Astrocyte of the cerebellum (primary cell): ENCODE data around the gene TMEM140.

Experiments
- DNase-seq: peaks from one replicate; pipeline ENCODE4 v3.0.0-alpha.2; 2011; ENCODE audit warnings: low read depth
- H3K4me3 ChIP-seq: 2 replicates; pipeline ENCODE4 v1.5.1; 2011; ENCODE audit warnings: mild to moderate bottlenecking, low read depth, low read length, moderate library complexity
- CTCF ChIP-seq: IDR thresholded peaks from 2 replicates; pipeline ENCODE4 v1.5.1; 2012; ENCODE audit warnings: low read length, low read depth, moderate library complexity, mild to moderate bottlenecking; ENCODE audit errors: missing control alignments
- in situ Hi-C: cut with HindIII; loops from 2 replicates; pipeline ENCODE4 v1.10.0; 2017; ENCODE audit warnings: low sequenced_read_pairs

The TMEM140 gene

GRCh38 chr7:135193615-135194081 lies 45.8 kb downstream of the TMEM140 start:
- DNase-seq = peak; percentile 98
- in situ Hi-C loops = no loop called here
- TF ChIP-seq CTCF = no peak
- H3K4me3 ChIP-seq = no peak overlapping the region

GRCh38 chr7:135194494-135195095 lies 46.7 kb downstream of the TMEM140 start:
- no peak for TF ChIP-seq CTCF
- in situ Hi-C loops = no loop called here
- no peak overlapping the region for H3K4me3 ChIP-seq
- DNase-seq = no peak

- H3K4me3 ChIP-seq = no peak overlapping the region
- no peak for DNase-seq
- in situ Hi-C loops = no loop called here
- no peak for TF ChIP-seq CTCF
These were observed 47.3 kb downstream of the TMEM140 start for GRCh38 chr7:135195156-135195555.

- peak; percentile 24 for DNase-seq
- in situ Hi-C loops = no loop called here
- H3K4me3 ChIP-seq = no peak overlapping the region
- TF ChIP-seq CTCF = no peak
These were observed 48.2 kb downstream of the TMEM140 start for GRCh38 chr7:135195968-135196629.

GRCh38 chr7:135197343-135197742 lies 49.5 kb downstream of the TMEM140 start:
- H3K4me3 ChIP-seq = no peak overlapping the region
- in situ Hi-C loops = no loop called here
- DNase-seq = no peak
- no peak for TF ChIP-seq CTCF

- H3K4me3 ChIP-seq = no peak overlapping the region
- DNase-seq = no peak
- in situ Hi-C loops = no loop called here
- TF ChIP-seq CTCF = no peak
These were observed 50.2 kb downstream of the TMEM140 start for GRCh38 chr7:135197906-135198655.
